Fibroblast of villous mesenchyme (primary cell): ENCODE data around the gene RAD50. TPM values are rescaled to one million over a fixed set of nuclear protein-coding genes. Genes with fewer than 3 reads are reported as not detected.
"Not testable (repeated sequence)": the region's sequence is repeated elsewhere in the genome, so short reads cannot be mapped to it uniquely, and the experiment has no call there.

Experiments used
- DNase-seq: peaks from one replicate; pipeline ENCODE4 v3.0.0-alpha.2; 2010; ENCODE audit warnings: low read depth
- H3K4me3 ChIP-seq: 2 replicates; pipeline ENCODE4 v1.5.1; 2011; ENCODE audit warnings: low read depth, mild to moderate bottlenecking, low read length
- total RNA-seq: library from RNA; depleted of rRNA; stranded (reverse); fragments of >200 nt; gene quantifications from 2 replicates; pipeline ENCODE4 v1.2.3, GENCODE V29; 2012
- TF ChIP-seq, protein P1 (sequence below): IDR thresholded peaks from 2 replicates; pipeline ENCODE4 v1.5.1; 2012; ENCODE audit warnings: low read depth, mild to moderate bottlenecking, low read length; ENCODE audit not compliant: insufficient read depth

The RAD50 gene
- 33.8 and 46.6 TPM in 2 replicates for total RNA-seq

- DNase-seq, result peak; percentile 93
- TF ChIP-seq, protein P1, sequence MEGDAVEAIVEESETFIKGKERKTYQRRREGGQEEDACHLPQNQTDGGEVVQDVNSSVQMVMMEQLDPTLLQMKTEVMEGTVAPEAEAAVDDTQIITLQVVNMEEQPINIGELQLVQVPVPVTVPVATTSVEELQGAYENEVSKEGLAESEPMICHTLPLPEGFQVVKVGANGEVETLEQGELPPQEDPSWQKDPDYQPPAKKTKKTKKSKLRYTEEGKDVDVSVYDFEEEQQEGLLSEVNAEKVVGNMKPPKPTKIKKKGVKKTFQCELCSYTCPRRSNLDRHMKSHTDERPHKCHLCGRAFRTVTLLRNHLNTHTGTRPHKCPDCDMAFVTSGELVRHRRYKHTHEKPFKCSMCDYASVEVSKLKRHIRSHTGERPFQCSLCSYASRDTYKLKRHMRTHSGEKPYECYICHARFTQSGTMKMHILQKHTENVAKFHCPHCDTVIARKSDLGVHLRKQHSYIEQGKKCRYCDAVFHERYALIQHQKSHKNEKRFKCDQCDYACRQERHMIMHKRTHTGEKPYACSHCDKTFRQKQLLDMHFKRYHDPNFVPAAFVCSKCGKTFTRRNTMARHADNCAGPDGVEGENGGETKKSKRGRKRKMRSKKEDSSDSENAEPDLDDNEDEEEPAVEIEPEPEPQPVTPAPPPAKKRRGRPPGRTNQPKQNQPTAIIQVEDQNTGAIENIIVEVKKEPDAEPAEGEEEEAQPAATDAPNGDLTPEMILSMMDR, result no peak
- H3K4me3 ChIP-seq, result peak within 1 kb of the TSS; percentile 86
These were observed at the start of gene RAD50 for GRCh38 chr5:132556763-132557477. Gene RAD50, plus strand, starts transcription at chr5:132556977. Its CDS starts 348 bp downstream, at chr5:132557325.

- DNase-seq, result peak; percentile 96
- TF ChIP-seq, protein P1, result no peak
- H3K4me3 ChIP-seq, result no peak overlapping the region
These were observed 46.7 kb upstream of the RAD50 start for GRCh38 chr5:132510076-132510475.

DNA sequence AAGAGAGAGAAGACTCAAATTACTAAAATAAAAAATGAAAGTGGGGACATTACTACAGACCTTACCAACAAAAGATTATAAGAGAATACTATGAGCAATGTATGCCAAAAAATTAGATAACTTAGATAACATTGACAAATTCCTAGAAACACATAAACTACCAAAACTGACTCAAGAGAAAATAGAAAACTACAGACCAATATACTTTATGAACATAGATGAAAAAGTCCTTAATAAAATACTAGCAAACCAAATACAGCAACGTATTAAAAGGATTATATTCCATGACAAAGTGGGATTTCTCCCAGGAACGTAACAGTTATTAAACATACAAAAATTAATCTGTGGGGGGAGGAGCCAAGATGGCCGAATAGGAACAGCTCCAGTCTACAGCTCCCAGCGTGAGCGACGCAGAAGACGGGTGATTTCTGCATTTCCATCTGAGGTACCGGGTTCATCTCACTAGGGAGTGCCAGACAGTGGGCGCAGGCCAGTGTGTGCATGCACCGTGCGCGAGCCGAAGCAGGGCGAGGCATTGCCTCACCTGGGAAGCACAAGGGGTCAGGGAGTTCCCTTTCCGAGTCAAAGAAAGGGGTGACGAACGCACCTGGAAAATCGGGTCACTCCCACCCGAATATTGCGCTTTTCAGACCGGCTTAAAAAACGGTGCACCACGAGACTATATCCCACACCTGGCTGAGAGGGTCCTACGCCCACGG, 43.0 kb upstream of the RAD50 start:
- H3K4me3 ChIP-seq, DNase-seq: not testable (repeated sequence)

GRCh38 chr5:132522067-132522466, 34.7 kb upstream of the RAD50 start:
- not testable (repeated sequence) for H3K4me3 ChIP-seq, DNase-seq

DNA sequence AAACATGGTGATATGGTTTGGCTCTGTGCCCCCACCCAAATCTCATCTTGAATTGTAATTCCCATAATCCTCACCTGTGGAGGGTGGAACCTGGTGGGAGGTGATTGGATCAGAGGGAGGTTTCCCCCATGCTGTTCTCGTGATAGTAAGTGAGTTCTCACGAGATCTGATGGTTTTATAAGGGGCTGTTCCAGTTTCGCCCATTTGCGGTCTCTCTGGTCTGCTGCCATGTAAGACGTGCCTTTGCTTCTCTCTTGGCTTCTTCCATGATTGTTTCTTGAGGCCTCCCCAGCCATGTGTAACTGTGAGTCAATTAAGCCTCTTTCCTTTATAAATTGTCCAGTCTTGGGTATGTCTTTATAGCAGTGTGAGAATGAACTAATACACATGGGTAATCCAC, 31.9 kb upstream of the RAD50 start:
- not testable (repeated sequence) for H3K4me3 ChIP-seq, DNase-seq

GRCh38 chr5:132525299-132525724, 31.5 kb upstream of the RAD50 start:
- no peak overlapping the region for H3K4me3 ChIP-seq
- TF ChIP-seq, protein P1, result no peak
- DNase-seq, result no peak

GRCh38 chr5:132526290-132526973, 30.3 kb upstream of the RAD50 start:
- H3K4me3 ChIP-seq, result no peak overlapping the region
- DNase-seq, result peak; percentile 53
- TF ChIP-seq, protein P1, result peak; percentile 88

- H3K4me3 ChIP-seq, result no peak overlapping the region
- DNase-seq, result no peak
- TF ChIP-seq, protein P1, result no peak
These were observed 29.7 kb upstream of the RAD50 start for GRCh38 chr5:132526974-132527564.
